Renal pelvis (tissue), 4 donors: ENCODE results near the gene ACSS3. TPM values are rescaled to one million over a fixed set of nuclear protein-coding genes. Genes with fewer than 3 reads are reported as not detected.
"Not testable (repeated sequence)": the region's sequence is repeated elsewhere in the genome, so short reads cannot be mapped to it uniquely, and the experiment has no call there.

Experiments
- DNase-seq: peaks from one replicate; pipeline ENCODE4 v3.0.0-alpha.2; 2013
- polyA plus RNA-seq, 3 donors: library from polyadenylated mRNA; unstranded; fragments of 120-200 nt; gene quantifications; one replicate each; pipeline ENCODE4 v1.2.1, GENCODE V29; 2013; ENCODE audit not compliant: insufficient read length in 3 of 3

ACSS3 gene
- polyA plus RNA-seq, 3 donors: 15.5 to 18.6 (median 17.7) TPM

DNA sequence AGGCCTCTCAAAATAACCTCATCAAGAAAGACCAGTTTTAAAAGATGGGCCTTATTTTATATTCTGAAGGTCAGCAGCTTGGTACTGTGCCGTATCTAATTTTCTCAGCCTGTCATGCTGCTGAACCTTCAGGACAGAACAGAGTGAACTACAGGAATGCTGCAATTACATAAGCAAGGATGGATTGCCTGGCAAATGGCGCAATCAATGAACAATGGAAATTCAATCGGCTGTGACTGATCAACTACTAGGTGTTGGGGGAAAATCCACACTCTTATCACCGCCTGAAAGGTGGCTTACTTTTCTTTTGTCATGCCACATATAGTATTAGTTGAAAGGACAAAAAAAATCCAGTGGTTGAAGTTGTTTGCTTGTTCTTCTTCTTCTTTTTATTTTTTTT, 8.5 kb downstream of the ACSS3 start:
- no peak for DNase-seq

DNA sequence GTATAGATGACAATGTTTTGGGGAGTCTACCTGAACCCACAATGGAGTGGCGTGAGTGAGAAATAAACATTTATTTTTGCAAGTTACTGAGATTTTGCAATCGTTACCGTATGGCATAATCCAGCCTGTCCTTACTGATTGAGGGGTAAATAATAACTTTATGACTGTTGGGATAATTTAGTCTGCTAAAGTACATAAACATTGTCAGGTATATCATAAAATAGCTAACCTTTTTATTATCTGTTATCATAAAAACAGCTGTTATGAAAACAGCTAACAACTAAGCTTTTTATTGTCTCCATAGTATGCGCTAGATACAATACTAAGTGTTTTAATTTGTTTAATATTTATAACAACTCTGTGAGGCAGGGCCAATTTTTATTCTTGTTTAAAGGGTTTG, 10.3 kb downstream of the ACSS3 start:
- no peak for DNase-seq

- no peak for DNase-seq
These were observed 11.5 kb downstream of the ACSS3 start for GRCh38 chr12:81089412-81089811.

DNA sequence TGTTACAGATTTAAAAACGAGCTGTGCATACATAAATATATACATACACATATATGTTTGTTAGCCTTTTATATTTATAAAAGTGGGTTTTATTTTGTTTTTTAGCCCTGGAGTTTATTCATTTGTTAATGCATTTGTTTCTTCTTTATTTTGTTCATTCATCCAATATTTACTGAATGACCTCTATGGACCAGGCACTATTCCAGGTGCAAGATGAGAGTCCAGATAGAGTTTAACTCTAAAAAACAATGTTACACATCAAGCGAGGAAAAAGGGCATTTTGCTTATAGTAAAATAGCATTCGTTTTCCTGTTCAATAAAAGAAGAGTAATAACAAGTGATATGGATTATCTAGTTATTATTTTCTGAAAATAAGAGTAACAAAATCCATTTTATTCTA, 14.2 kb downstream of the ACSS3 start:
- DNase-seq: no peak

GRCh38 chr12:81094718-81095360, 17.0 kb downstream of the ACSS3 start:
- no peak for DNase-seq

DNA sequence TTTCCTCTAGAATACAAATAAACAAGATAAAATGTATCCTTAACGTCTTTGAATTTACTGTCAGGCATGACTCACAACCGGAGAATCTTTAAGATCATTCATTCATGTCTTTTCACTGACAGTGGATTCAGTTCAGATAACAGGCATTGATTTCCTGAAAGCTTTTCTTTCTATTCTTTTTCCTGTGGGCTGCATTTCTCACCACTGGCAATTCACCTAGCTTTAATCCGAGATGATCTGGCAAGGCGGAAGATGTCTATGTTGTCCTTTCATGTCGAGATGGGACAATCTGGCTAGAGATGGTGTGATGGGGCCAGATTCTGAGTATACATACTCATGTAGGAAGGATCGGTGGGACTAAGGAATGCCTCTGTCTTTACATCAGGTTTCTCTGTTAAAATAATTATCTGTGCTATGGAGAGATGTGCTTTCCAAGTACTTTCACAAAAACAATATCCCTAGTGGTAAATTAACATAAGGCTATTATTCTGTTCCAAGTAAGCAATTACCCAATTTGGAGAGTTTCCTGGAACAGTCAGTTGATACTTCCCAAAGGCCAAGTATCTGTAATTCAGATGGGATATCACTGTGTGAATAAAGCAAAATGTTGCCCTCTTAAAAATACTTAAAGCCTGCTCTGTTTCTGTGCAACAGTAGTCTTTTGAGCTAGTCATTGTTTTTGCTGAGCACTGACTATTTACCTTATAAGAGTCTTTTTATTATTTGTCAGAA, 17.8 kb downstream of the ACSS3 start:
- no peak for DNase-seq

DNA sequence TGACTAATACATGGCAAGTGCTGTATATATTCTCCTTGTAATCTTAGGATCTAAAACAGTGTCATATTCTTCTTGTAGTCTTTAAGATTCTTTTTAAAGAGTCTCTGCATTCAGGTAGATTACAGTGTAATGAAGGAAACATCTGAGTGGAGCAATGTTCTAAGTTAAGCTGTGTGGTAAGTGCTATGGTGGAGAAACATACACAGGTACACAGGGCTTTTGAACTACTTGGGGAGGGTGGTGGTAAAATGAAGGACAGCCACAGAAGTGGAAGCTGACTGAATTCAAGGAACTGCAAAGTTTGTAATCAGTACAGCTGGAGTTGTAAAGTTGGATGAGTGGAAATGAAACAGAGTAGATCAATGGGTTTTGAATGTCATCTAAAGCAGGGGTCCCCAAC, 27.8 kb downstream of the ACSS3 start:
- no peak for DNase-seq

- DNase-seq: no peak
These were observed 36.3 kb downstream of the ACSS3 start for GRCh38 chr12:81114226-81114625.

DNA sequence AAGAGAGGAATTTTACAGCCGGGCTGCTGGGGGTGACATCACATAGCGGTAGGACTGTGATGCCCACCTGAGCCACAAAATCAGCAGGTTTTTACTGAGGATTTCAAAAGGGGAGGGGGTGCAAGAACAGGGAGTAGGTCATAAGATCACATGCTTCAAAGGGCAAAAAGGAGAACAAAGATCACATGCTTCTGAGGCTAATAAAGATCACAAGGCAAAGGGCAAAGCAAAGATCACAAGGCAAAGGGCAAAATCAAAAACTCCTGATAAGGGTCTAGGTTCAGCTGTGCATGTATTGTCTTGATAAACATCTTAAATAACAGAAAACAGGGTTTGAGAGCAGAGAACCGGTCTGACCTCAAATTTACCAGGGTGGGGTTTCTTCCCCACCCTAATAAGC, 41.2 kb downstream of the ACSS3 start:
- not testable (repeated sequence) for DNase-seq

GRCh38 chr12:81120961-81121360, 43.1 kb downstream of the ACSS3 start:
- no peak for DNase-seq

- DNase-seq: no peak
These were observed 45.7 kb downstream of the ACSS3 start for GRCh38 chr12:81123611-81124010.

DNA sequence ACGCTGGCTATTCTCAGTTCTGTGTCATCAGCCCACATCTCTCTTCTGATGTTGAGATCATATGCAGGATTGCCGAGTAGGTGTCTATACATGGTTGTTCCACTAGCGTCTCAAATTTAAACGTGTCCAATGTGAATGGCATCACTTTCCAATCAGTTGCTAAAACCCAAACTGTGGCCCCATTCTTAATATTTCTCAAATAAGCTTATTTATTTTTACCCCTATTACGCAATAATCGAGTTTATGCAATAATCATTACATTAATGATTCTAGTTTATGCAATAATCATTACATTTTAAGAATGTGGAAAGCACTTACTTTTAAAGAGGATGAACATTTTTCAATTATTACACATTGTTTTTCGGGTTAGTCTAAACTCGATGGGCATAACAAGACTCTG, 47.8 kb downstream of the ACSS3 start:
- DNase-seq: no peak

- DNase-seq: peak; percentile 11
These were observed 51.2 kb downstream of the ACSS3 start for GRCh38 chr12:81128930-81129554.

DNA sequence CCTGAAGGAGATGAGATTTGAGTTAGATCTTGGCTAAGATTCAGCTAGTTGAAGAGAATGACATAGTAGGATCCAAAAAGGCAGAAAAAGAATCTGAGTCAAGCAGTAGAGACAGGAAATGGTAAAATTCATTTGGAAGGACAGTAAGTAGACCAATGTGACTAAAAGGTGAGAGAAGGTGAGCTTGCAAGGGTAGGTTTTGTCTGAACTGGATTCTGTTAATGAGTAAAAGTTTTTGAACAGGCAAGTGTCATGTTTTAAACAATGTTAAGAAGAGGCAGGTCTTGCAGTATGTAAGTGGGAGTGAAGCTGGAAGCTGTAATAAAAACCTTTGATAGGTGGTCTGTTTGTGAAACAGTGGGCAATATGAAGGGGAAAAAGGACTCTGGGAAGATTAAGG, 58.6 kb downstream of the ACSS3 start:
- no peak for DNase-seq

DNA sequence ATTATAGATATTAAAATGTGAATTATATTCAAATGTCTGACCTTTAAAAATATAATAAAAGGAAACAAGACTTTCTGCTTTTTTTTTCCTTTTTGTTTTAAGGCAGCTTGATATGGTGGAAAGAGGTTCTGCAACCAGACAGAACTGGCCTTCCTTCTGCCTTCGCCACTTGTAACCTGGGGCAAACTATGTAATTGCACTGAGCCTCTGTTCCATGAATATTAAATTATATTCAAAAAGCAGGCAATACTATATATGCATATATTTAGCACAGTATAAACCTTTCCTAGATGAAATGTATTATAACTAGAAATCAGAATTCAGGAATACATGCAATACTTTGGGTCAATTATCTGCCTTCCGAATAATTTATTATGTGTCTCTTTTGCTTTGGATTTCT, 59.9 kb downstream of the ACSS3 start:
- DNase-seq: no peak

GRCh38 chr12:81141217-81141616, 63.3 kb downstream of the ACSS3 start:
- no peak for DNase-seq

- no peak for DNase-seq
These were observed 65.2 kb downstream of the ACSS3 start for GRCh38 chr12:81143057-81143456.

DNA sequence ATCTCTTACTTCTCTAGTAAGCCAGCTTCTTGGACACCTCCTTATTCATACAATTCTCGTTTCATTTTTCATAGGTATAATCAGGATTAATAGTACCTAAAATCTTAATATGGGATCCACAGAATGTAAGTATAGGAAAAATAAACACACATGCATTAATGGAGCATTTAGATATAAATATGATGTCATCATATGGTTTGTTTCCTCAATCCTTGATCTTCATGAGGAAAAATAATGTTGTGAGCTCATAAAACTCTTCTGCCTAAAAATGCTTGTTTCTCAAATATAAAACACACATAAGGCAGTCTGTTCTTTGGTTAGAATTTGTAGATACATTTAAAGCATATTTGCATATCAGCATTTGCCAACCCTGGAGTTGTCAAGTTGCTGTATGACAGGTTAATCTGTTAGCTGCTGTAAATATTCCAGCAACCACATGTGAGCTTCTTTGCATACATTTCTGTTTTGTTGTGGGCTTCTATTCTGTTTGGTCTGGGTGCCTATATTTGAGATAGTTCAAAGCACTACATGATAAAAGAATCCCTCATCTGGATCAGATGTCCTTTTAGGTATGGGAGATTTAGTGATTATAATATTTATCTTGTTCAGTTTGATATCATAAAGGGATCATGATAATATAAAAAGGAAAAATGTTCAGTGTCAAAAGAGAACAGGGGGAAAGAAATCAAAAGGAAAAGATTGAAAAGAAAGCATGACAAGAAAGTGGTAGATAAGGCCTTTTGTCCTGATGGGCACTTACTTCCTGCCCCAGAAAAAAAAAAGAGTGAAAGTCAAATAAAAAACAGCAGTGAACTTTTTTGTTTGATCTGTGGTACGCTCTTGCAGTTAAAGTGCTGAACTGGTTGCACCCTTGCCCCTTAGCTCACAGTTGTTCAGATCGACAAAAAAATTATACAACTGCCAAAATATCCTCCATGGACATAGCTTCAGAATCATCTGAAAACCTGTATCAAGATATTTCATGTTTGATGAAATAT, 68.6 kb downstream of the ACSS3 start:
- no peak for DNase-seq

DNA sequence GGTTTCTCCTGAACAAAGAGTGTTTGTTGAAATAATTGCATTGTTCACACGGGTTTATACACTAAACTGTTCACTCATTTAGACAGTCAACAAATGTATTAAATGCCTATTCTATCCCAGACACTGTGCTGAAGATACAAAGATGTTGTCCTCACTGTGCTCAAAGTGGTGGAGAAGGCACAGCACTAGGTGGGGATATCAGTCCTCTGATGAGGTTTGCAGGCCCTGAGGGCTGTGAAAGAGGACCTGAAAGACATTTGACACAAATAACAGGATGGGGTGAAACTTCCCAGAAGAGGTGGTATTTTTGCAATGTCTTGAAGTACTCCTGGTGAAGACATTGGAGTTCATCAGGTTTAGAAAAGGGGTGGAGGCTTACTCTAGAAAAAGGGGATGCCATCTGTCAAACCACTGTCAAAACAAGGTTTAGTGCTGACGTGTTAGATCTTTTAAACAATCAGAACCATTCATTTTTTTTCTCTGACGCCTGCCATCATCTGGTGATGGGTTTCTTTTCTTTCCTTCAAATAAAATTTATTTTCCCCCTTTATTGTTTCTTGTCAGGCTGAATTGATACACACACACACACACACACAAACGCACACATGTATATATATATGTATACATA, 69.5 kb downstream of the ACSS3 start:
- DNase-seq: no peak

DNA sequence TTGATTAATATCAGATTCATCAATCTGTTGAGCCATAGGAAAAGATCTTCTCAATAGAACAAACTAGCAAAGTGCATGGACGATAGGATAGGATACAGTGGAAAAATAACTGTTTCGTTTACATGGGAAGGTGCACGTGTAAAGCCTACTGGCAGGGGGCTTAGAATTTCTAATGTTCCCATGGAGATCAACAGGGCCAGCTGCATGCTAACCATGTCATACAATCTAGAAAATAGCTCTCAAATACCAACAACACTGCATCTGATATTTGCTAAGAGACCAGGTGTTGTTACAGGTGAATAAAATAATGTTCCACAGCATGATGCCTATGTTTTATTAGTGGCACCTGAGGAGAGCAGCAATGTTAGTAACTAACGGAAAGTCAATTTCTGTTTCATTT, 72.5 kb downstream of the ACSS3 start:
- DNase-seq: no peak

DNA sequence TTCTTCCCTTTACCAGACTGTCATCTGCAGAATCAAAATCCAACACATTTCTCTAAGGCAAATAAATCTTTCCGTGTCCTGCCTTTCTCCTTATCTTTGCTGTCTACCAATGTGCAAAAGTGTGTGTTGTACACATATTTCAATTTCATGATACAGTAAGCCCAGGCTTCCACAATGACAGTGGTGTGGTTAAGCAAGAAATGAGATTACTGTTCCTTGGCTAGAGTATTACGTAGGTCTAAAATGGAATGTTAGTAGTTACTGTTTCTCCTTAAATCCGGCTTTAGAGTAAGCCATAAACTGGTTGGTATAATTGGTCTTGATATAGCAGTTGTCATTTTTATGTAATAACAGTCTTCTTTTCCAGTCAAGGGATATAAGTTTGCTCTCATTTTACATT, 82.0 kb downstream of the ACSS3 start:
- no peak for DNase-seq

DNA sequence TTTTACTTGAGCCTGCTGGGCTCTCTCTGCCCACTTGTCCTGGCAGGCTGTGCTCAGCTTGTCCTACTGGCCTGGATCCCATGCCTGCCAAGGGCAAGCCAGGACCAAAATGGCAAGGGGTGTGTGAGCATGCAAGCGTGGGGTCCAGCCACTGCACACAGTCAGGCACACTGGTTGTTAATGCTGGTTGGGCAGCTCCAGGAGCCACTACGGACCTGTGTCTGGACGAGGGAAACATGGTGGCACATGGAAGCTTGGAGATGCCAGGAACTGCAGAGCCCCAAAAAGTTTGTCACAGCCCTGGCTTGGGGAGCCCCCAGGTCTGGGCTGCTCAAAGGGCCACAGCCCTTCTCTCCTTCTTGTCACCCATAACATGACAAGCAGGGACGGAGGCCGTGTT, 83.8 kb downstream of the ACSS3 start:
- no peak for DNase-seq
